ENCODE data around the gene GPR137.

Gene GPR137

DNA sequence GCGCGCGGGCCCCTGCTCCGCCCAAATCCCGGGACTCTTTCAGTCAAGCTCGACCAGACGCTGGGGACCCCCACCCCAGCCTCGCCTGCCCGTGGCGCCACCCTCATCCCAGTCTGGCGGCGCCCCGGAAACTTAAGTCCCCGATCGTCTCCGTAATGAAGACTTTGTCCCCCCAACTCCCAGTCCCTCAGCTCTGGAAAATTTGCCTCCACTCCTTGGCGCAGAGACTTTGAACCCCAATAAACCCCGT lies 34.0 kb upstream of the GPR137 start:
- Mint-ChIP-seq H3K27ac (no peak overlapping the region), H3K9me3 (no peaks in the 10 kb centered on the region), H3K4me1 (peaks cover 49% of the 10 kb centered on the region), H3K4me3 (peak overlapping the region; percentile 92), H3K36me3 (ENCODE audit: low read depth) (no peaks in the 10 kb centered on the region), H3K27me3 (ENCODE audit: low read depth, poor library complexity) (peaks cover 3% of the 10 kb centered on the region)
- no peak for DNase-seq
- TF ChIP-seq, protein P1, sequence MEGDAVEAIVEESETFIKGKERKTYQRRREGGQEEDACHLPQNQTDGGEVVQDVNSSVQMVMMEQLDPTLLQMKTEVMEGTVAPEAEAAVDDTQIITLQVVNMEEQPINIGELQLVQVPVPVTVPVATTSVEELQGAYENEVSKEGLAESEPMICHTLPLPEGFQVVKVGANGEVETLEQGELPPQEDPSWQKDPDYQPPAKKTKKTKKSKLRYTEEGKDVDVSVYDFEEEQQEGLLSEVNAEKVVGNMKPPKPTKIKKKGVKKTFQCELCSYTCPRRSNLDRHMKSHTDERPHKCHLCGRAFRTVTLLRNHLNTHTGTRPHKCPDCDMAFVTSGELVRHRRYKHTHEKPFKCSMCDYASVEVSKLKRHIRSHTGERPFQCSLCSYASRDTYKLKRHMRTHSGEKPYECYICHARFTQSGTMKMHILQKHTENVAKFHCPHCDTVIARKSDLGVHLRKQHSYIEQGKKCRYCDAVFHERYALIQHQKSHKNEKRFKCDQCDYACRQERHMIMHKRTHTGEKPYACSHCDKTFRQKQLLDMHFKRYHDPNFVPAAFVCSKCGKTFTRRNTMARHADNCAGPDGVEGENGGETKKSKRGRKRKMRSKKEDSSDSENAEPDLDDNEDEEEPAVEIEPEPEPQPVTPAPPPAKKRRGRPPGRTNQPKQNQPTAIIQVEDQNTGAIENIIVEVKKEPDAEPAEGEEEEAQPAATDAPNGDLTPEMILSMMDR (IDR thresholded peaks at IDR 0.05), result no peak

DNA sequence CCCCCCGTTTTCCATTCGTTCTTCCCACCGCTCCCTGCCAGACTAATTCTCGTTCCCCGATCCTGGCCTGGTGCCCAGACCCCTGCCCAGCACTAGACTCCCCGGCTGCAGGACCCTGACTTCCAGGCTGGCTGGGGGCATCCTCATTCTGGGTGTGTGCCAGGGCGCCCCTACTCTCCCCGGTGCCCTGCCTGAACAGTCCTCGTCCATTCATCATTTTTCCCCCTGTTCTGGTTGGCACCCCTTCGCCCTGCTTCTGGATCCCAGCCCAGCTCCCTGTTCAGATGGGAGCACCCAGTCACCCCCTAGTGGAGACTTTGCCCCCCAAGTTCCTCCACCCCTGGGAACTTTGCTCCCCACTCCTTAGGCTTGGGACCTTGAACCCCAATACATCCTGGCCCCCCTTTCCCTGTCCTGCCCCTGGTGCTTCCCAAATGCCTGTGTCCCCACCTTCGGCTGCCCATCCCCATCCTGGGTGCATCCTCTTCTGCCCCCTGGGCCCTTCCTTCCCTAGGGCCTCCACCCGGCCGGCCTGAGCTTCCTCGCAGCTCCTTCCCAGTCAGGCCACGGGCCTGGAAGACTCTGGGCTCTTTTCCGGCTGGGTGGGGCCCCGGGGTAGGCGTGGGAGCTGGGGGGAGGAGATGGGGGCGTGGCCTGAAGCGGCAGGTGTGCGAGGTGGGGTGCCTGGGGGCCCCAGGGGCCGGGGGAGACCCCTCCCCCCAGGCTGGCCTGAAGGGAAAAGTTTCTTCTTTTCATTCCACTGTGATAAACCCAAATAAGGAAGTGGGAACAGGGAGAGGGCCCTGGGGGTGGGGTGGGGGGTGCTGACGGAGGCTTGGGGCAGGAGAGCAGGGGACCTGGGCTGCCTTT lies 33.4 kb upstream of the GPR137 start:
- no peak for DNase-seq
- Mint-ChIP-seq H3K9me3 (no peaks in the 10 kb centered on the region), H3K4me1 (peaks cover 49% of the 10 kb centered on the region), H3K27me3 (ENCODE audit: low read depth, poor library complexity) (peaks cover 3% of the 10 kb centered on the region), H3K27ac (no peak overlapping the region), H3K36me3 (ENCODE audit: low read depth) (no peaks in the 10 kb centered on the region), H3K4me3 (peak overlapping the region; percentile 92)
- TF ChIP-seq, protein P1 (IDR thresholded peaks at IDR 0.05), result no peak

DNA sequence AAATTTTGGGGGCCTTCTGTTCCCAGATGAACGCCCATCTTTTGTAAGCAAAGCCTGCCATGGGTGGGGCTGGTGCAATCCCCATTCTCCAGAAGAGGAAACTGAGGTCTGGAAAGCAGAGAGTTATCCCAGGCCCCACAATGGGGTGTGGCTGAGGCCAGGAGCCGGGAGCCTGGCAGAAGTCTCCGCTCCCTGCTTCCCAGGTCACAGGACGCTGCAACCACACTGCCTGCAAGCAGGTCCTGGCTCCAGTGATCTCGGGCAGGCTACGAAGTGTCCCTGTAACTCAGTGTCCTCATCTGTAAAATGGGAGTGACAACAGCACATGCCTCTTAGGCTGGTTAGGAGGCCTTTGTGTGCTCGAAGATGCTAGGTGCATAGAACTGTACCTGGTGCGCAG lies 32.6 kb upstream of the GPR137 start:
- Mint-ChIP-seq H3K9me3 (no peaks in the 10 kb centered on the region), H3K4me1 (peaks cover 44% of the 10 kb centered on the region), H3K27ac (no peak overlapping the region), H3K36me3 (ENCODE audit: low read depth) (peaks cover 5% of the 10 kb centered on the region), H3K27me3 (ENCODE audit: low read depth, poor library complexity) (peaks cover 2% of the 10 kb centered on the region), H3K4me3 (peak overlapping the region; percentile 28)
- TF ChIP-seq, protein P1 (IDR thresholded peaks at IDR 0.05), result no peak
- no peak for DNase-seq

DNA sequence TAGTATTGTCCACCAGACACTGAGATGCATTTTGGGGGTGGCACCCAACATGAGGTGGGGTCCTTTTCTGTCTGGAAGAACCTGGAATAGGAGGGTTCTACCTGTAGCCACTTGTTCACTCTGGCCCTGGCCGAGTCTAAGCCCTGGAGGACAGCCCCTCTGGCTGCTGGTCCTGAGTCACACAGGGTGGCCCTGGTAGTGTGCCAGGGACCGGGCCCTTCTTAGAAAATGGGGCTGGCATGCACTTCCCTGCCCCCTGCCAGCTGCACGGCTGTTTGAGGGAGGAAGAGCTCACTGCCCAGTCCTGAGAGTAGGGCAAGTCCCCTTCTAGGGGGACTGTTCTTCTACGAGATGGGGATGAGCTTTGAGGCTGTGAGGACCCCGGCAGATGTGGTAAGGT lies 32.2 kb upstream of the GPR137 start:
- H3K27ac Mint-ChIP-seq, result no peak overlapping the region
- no peak for DNase-seq
- peaks cover 5% of the 10 kb centered on the region for H3K36me3 Mint-ChIP-seq (ENCODE audit: low read depth)
- H3K9me3 Mint-ChIP-seq, result no peaks in the 10 kb centered on the region
- H3K4me3 Mint-ChIP-seq, result peak overlapping the region; percentile 28
- no peaks in the 10 kb centered on the region for H3K27me3 Mint-ChIP-seq (ENCODE audit: low read depth, poor library complexity)
- TF ChIP-seq, protein P1 (IDR thresholded peaks at IDR 0.05), result no peak
- peaks cover 40% of the 10 kb centered on the region for H3K4me1 Mint-ChIP-seq

DNA sequence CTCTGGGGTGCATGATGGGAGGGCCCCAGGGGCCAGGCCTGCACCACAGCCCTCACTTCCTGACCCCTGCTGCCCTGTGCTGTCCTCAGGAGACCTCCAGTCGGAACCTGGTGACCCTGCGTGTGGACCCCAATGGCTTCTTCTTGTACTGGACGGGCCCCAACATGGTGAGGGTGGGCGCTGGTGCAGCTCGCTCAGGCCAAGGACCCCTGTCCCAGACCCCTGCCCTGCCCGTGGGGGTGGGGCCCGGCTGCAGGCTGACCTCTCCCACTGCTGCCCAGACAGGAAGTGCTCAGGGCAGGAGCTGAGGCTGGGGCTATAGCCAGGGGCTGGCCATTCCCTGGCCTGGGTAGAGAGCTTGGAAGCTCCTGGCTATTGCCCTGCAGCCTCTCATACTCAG lies 31.3 kb upstream of the GPR137 start:
- peaks cover 34% of the 10 kb centered on the region for H3K4me1 Mint-ChIP-seq
- TF ChIP-seq, protein P1 (IDR thresholded peaks at IDR 0.05), result no peak
- H3K27me3 Mint-ChIP-seq (ENCODE audit: low read depth, poor library complexity), result no peaks in the 10 kb centered on the region
- H3K4me3 Mint-ChIP-seq, result no peak overlapping the region
- H3K9me3 Mint-ChIP-seq, result no peaks in the 10 kb centered on the region
- no peak overlapping the region for H3K27ac Mint-ChIP-seq
- no peak for DNase-seq
- H3K36me3 Mint-ChIP-seq (ENCODE audit: low read depth), result peaks cover 7% of the 10 kb centered on the region
